IPS-18a (cell line): ENCODE data around the gene SH3RF3.

Experiments used
- H3K27ac ChIP-seq: one replicate; pipeline ENCODE4 v1.5.1; 2013; ENCODE audit warnings: low read length
- H3K27me3 ChIP-seq: one replicate; pipeline ENCODE4 v1.6.1; 2013; ENCODE audit warnings: mild to moderate bottlenecking, low read length; ENCODE audit not compliant: control insufficient read depth, insufficient read depth
- H3K36me3 ChIP-seq: one replicate; pipeline ENCODE4 v1.6.1; 2013; ENCODE audit warnings: low read depth, low read length; ENCODE audit not compliant: control insufficient read depth
- H3K4me1 ChIP-seq: one replicate; pipeline ENCODE4 v1.6.1; 2013; ENCODE audit warnings: low read depth, low read length; ENCODE audit not compliant: control insufficient read depth
- H3K4me3 ChIP-seq: one replicate; pipeline ENCODE4 v1.5.1; 2013; ENCODE audit warnings: low read length
- H3K9ac ChIP-seq: one replicate; pipeline ENCODE4 v1.6.1; 2013; ENCODE audit warnings: mild to moderate bottlenecking, low read length, moderate library complexity
- H3K9me3 ChIP-seq: one replicate; pipeline ENCODE4 v1.6.1; 2013; ENCODE audit warnings: low read depth, low read length; ENCODE audit not compliant: control insufficient read depth

Gene SH3RF3

GRCh38 chr2:109176928-109177327 is 47.9 kb downstream of the SH3RF3 start:
- Histone ChIP-seq H3K27ac (no peak overlapping the region), H3K9me3 (peaks cover 3% of the 10 kb centered on the region)

GRCh38 chr2:109177635-109178034 is 48.6 kb downstream of the SH3RF3 start:
- peaks cover 3% of the 10 kb centered on the region for H3K9me3 ChIP-seq
- no peak overlapping the region for H3K4me3 ChIP-seq
- peaks cover 2% of the 10 kb centered on the region for H3K4me1 ChIP-seq
- no peak overlapping the region for H3K27ac ChIP-seq
- H3K9ac ChIP-seq = no peak overlapping the region
- H3K36me3 ChIP-seq = no peaks in the 10 kb centered on the region
- no peaks in the 10 kb centered on the region for H3K27me3 ChIP-seq

More at GRCh38 chr2:109176928-109177327, 47.9 kb downstream of the SH3RF3 start:
- Histone ChIP-seq H3K36me3 (no peaks in the 10 kb centered on the region), H3K4me1 (peaks cover 8% of the 10 kb centered on the region), H3K9ac (no peak overlapping the region), H3K4me3 (no peak overlapping the region), H3K27me3 (no peaks in the 10 kb centered on the region)

- Histone ChIP-seq H3K27me3 (no peaks in the 10 kb centered on the region), H3K27ac (no peak overlapping the region), H3K9me3 (peaks cover 3% of the 10 kb centered on the region), H3K4me3 (no peak overlapping the region), H3K9ac (no peak overlapping the region), H3K4me1 (no peaks in the 10 kb centered on the region), H3K36me3 (no peaks in the 10 kb centered on the region)
These were observed 50.0 kb downstream of the SH3RF3 start for GRCh38 chr2:109178968-109179367.

- H3K9ac ChIP-seq = no peak overlapping the region
- no peak overlapping the region for H3K27ac ChIP-seq
- no peaks in the 10 kb centered on the region for H3K9me3 ChIP-seq
- H3K27me3 ChIP-seq = no peaks in the 10 kb centered on the region
- H3K4me3 ChIP-seq = no peak overlapping the region
- no peaks in the 10 kb centered on the region for H3K36me3 ChIP-seq
- H3K4me1 ChIP-seq = no peaks in the 10 kb centered on the region
These were observed 51.8 kb downstream of the SH3RF3 start for GRCh38 chr2:109180786-109181185.

GRCh38 chr2:109182426-109182825 is 53.4 kb downstream of the SH3RF3 start:
- H3K27ac ChIP-seq = no peak overlapping the region
- no peak overlapping the region for H3K9ac ChIP-seq
- no peaks in the 10 kb centered on the region for H3K36me3 ChIP-seq
- no peaks in the 10 kb centered on the region for H3K4me1 ChIP-seq
- H3K9me3 ChIP-seq = no peaks in the 10 kb centered on the region
- no peak overlapping the region for H3K4me3 ChIP-seq
- H3K27me3 ChIP-seq = no peaks in the 10 kb centered on the region

- Histone ChIP-seq H3K27ac (no peak overlapping the region), H3K9ac (no peak overlapping the region), H3K9me3 (no peaks in the 10 kb centered on the region), H3K4me3 (no peak overlapping the region), H3K36me3 (no peaks in the 10 kb centered on the region), H3K27me3 (no peaks in the 10 kb centered on the region), H3K4me1 (no peaks in the 10 kb centered on the region)
These were observed 54.9 kb downstream of the SH3RF3 start for GRCh38 chr2:109183871-109184270.

GRCh38 chr2:109184368-109184767 is 55.4 kb downstream of the SH3RF3 start:
- H3K36me3 ChIP-seq = no peaks in the 10 kb centered on the region
- H3K9ac ChIP-seq = no peak overlapping the region
- H3K4me1 ChIP-seq = no peaks in the 10 kb centered on the region
- H3K4me3 ChIP-seq = no peak overlapping the region
- no peaks in the 10 kb centered on the region for H3K9me3 ChIP-seq
- no peaks in the 10 kb centered on the region for H3K27me3 ChIP-seq
- H3K27ac ChIP-seq = no peak overlapping the region

- Histone ChIP-seq H3K27me3 (no peaks in the 10 kb centered on the region), H3K4me3 (no peak overlapping the region), H3K9me3 (no peaks in the 10 kb centered on the region), H3K36me3 (no peaks in the 10 kb centered on the region), H3K9ac (no peak overlapping the region), H3K27ac (no peak overlapping the region), H3K4me1 (no peaks in the 10 kb centered on the region)
These were observed 56.3 kb downstream of the SH3RF3 start for GRCh38 chr2:109185338-109185737.

GRCh38 chr2:109185821-109186570 is 57.0 kb downstream of the SH3RF3 start:
- Histone ChIP-seq H3K9me3 (no peaks in the 10 kb centered on the region), H3K4me3 (no peak overlapping the region), H3K4me1 (no peaks in the 10 kb centered on the region), H3K36me3 (no peaks in the 10 kb centered on the region), H3K27me3 (no peaks in the 10 kb centered on the region), H3K9ac (no peak overlapping the region), H3K27ac (no peak overlapping the region)

- Histone ChIP-seq H3K4me1 (no peaks in the 10 kb centered on the region), H3K4me3 (no peak overlapping the region), H3K9me3 (no peaks in the 10 kb centered on the region), H3K9ac (no peak overlapping the region), H3K36me3 (no peaks in the 10 kb centered on the region), H3K27ac (no peak overlapping the region), H3K27me3 (no peaks in the 10 kb centered on the region)
These were observed 57.7 kb downstream of the SH3RF3 start for GRCh38 chr2:109186656-109187250.

GRCh38 chr2:109187711-109188495 is 58.9 kb downstream of the SH3RF3 start:
- H3K9me3 ChIP-seq = no peaks in the 10 kb centered on the region
- H3K27ac ChIP-seq = no peak overlapping the region
- no peaks in the 10 kb centered on the region for H3K36me3 ChIP-seq
- no peaks in the 10 kb centered on the region for H3K27me3 ChIP-seq
- H3K4me3 ChIP-seq = no peak overlapping the region
- H3K9ac ChIP-seq = no peak overlapping the region
- H3K4me1 ChIP-seq = no peaks in the 10 kb centered on the region
